Measurements from ENCODE around the gene APLP2. TPM values are rescaled to one million over a fixed set of nuclear protein-coding genes. Genes with fewer than 3 reads are reported as not detected.
A peak's percentile ranks its signal among the peaks of the same experiment; 100 is the strongest.

APLP2 gene
- total and polyA plus RNA-seq, 2 of the 13 experiments (the other 11 are each of a cell fraction or from before 2014, with no cell fraction given) = 315 to 594 TPM

GRCh38 chr11:130145975-130146776 lies 76.5 kb downstream of the APLP2 start (continued):
- no peak for TF ChIP-seq ZNF142 (CRISPR knock-in tag; IDR thresholded peaks at IDR 0.05)
- TF ChIP-seq SP4 (CRISPR knock-in tag; IDR thresholded peaks at IDR 0.05) = 0 out of 2 replicates have a peak, but pooled peaks have one; percentile 36
- TF ChIP-seq STAT6 (CRISPR knock-in tag; IDR thresholded peaks at IDR 0.05; ENCODE audit: borderline replicate concordance) = no peak
- no peak for TF ChIP-seq ZNF891 (CRISPR knock-in tag; IDR thresholded peaks at IDR 0.05)
- no peak for TF ChIP-seq MYNN (CRISPR knock-in tag; IDR thresholded peaks at IDR 0.05; ENCODE audit: low read depth)
- TF ChIP-seq ZNF747 (CRISPR knock-in tag; IDR thresholded peaks at IDR 0.05; ENCODE audit: borderline replicate concordance) = no peak
- TF ChIP-seq CENPT (CRISPR knock-in tag; IDR thresholded peaks at IDR 0.05; ENCODE audit: low read depth) = no peak
- no peak for TF ChIP-seq RELA (CRISPR knock-in tag; IDR thresholded peaks at IDR 0.05)
- TF ChIP-seq NFE2 (CRISPR knock-in tag; IDR thresholded peaks at IDR 0.05) = no peak
- no peak for TF ChIP-seq BATF2 (CRISPR knock-in tag; IDR thresholded peaks at IDR 0.05)
- TF ChIP-seq ZNF597 (CRISPR knock-in tag; IDR thresholded peaks at IDR 0.05) = no peak
- TF ChIP-seq ZSCAN20 (CRISPR knock-in tag; IDR thresholded peaks at IDR 0.05; ENCODE audit: borderline replicate concordance) = no peak
- TF ChIP-seq ZNF569 (CRISPR knock-in tag; IDR thresholded peaks at IDR 0.05; ENCODE audit: borderline replicate concordance) = no peak
- no peak; the same call in 1 of the 2 replicates for TF ChIP-seq KDM5B (CRISPR knock-in tag; IDR thresholded peaks at IDR 0.05; ENCODE audit: borderline replicate concordance)
- no peak for TF ChIP-seq ZNF776 (CRISPR knock-in tag; IDR thresholded peaks at IDR 0.05)
- TF ChIP-seq HCFC1 (IDR thresholded peaks at IDR 0.05; ENCODE audit: low read depth, low read length) = no peak
- TF ChIP-seq STAG1 (CRISPR knock-in tag; IDR thresholded peaks at IDR 0.05) = peak; percentile 57
- no peak for TF ChIP-seq REXO4 (CRISPR knock-in tag; IDR thresholded peaks at IDR 0.05; ENCODE audit: borderline replicate concordance)

Measured in HepG2 (cell line).